Heart right ventricle (tissue), 16 donors: ENCODE results near the gene GPC5. TPM values are rescaled to one million over a fixed set of nuclear protein-coding genes. Genes with fewer than 3 reads are reported as not detected.

ENCODE experiments used
- ATAC-seq, 8 donors: fragments of 200-7000 bp; cut with Tn5 transposase; one replicate each; pipeline ENCODE4 v1.9.1; 2020; ENCODE audit warnings: mild to moderate bottlenecking in 8 of 8, moderate library complexity in 8 of 8, moderate number of reproducible peaks in 1 of 8
- DNase-seq, 2 donors: peaks; one replicate each; pipeline ENCODE4 v3.0.0-alpha.2; 2020
- H3K27ac ChIP-seq, 10 donors: fragments of 200-600 bp; sonication (generic) in 2 of 10; one replicate each; pipeline versions ENCODE4 v1.5.0 to v1.8.0; 2020 to 2022; ENCODE audit warnings: mild to moderate bottlenecking in 3 of 10
- H3K27me3 ChIP-seq, 7 donors: fragments of 200-600 bp; one replicate each; pipeline ENCODE4 v1.8.0; 2021 to 2022; ENCODE audit warnings: mild to moderate bottlenecking in 2 of 7
- H3K36me3 ChIP-seq, 9 donors: fragments of 200-600 bp; sonication (generic) in 1 of 9; one replicate each; pipeline versions ENCODE4 v1.5.0 to v1.8.0; 2020 to 2022; ENCODE audit warnings: mild to moderate bottlenecking in 2 of 9
- H3K4me1 ChIP-seq, 9 donors: fragments of 200-600 bp; sonication (generic) in 1 of 9; one replicate each; pipeline versions ENCODE4 v1.5.0 to v1.8.0; 2020 to 2022; ENCODE audit warnings: mild to moderate bottlenecking in 4 of 9
- H3K4me3 ChIP-seq, 10 donors: fragments of 200-600 bp; sonication (generic) in 2 of 10; one replicate each; pipeline versions ENCODE4 v1.5.0 to v1.8.0; 2020 to 2022; ENCODE audit warnings: mild to moderate bottlenecking in 7 of 10, moderate library complexity in 2 of 10
- H3K9me3 ChIP-seq, 11 donors: fragments of 200-600 bp in 10 of 11; sonication (generic) in 2 of 11; one replicate each; pipeline versions ENCODE4 v1.5.0 to v1.8.0; 2013 to 2022; ENCODE audit warnings: mild to moderate bottlenecking in 2 of 11, control low read depth in 1 of 11, moderate library complexity in 1 of 11
- WGBS, 2 donors: extraction: QIAGEN DNeasy Blood & Tissue Kit; methylation state at CpG; one replicate each; pipeline ENCODE4 v1.1.7; 2013; ENCODE audit warnings: inconsistent platforms in 1 of 2; 5-methylcytosine and 5-hydroxymethylcytosine counted together
- intact Hi-C, 10 donors: fragments of 100-400 bp; cut with DNase I; formaldehyde crosslinking; loops; one replicate each; pipeline versions ENCODE4 v1.11.1 to v1.14.2; 2022
- polyA plus RNA-seq, 2 donors: library from polyadenylated mRNA; stranded (reverse); fragments of 200-250 nt; gene quantifications; one replicate each; pipeline ENCODE4 v1.2.3, GENCODE V29; 2013
- total RNA-seq, 10 donors: library from RNA; stranded (reverse); fragmentation: NEBNext Ultra II Directional in 3 of 10; extraction: Animal tissue kit (Norgen Biotek cat#: 25700) in 3 of 10; gene quantifications; one replicate each; pipeline versions ENCODE4 v1.2.1 to v1.2.4, GENCODE V29; 2021 to 2023
- TF ChIP-seq, protein P1 (sequence below), 9 donors: fragments of 200-600 bp; sonication (generic) in 2 of 9; IDR thresholded peaks; one replicate each; pipeline versions ENCODE4 v1.5.0 to v1.8.0; 2021 to 2022; ENCODE audit warnings: antibody characterized with exemption in 9 of 9, mild to moderate bottlenecking in 5 of 9, moderate library complexity in 1 of 9
- donor health status: Arrhythmogenic right ventricular cardiomyopathy.
- donor health status: ischemic (EF 13 %, LVEDD 7.1; RV severe dilation, severe dysfunction).
- donor health status: healthy with polysubstance abuse.
- donor health status: DM: no; HTN: yes; CAD: no.
- donor health status: DM: no; HTN: no; CAD: no.
- donor health status: ischemic (EF 25% LVEDD 6.9; RV normal size, moderate dysfunction).
- donor health status: ischemic (EF 25% LVEDD 5.7; RV mildly dilated, moderate dysfunction).
- donor health status: healthy.
- donor health status: DM: yes; HTN: yes; CAD: no.
- donor health status: Ischemic cardiomyopathy.
- donor health status: ischemic (EF 35%, LVEDD 5.7; RV mildly dilated, moderate dysfunction).
- donor health status: nonischemic (EF 11% LVEDD 7.7; RV severe dilation, severe dysfunction).
- donor health status: DM: yes; HTN: yes; CAD: no.
- donor health status: PGD.
- donor health status: ischemic (EF 29% LVEDD 5.4; RV normal size, mild dysfunction).
- donor health status: nonischemic (EF 23%, LVEDD 6.1; RV moderate dilation, normal function).

The GPC5 gene
- total and polyA plus RNA-seq, 12 donors = 0.01 to 3.5 (median 0.70) TPM; not detected in 1

GRCh38 chr13:92122186-92122853 lies 723.9 kb downstream of the GPC5 start:
- intact Hi-C loops = no loop called here
- ATAC-seq (no peak), DNase-seq (no peak)
- Histone ChIP-seq H3K9me3 (peaks cover 0 to 4% (median 0%) of the 10 kb centered on the region in 11 donors), H3K27ac (no peak overlapping the region), H3K27me3 (no peaks in the 10 kb centered on the region), H3K4me3 (no peak overlapping the region), H3K36me3 (no peaks in the 10 kb centered on the region), H3K4me1 (no peaks in the 10 kb centered on the region)
- WGBS, 2 donors = 65% methylated on average over 9 of the region's 9 CpGs
- TF ChIP-seq, protein P1, sequence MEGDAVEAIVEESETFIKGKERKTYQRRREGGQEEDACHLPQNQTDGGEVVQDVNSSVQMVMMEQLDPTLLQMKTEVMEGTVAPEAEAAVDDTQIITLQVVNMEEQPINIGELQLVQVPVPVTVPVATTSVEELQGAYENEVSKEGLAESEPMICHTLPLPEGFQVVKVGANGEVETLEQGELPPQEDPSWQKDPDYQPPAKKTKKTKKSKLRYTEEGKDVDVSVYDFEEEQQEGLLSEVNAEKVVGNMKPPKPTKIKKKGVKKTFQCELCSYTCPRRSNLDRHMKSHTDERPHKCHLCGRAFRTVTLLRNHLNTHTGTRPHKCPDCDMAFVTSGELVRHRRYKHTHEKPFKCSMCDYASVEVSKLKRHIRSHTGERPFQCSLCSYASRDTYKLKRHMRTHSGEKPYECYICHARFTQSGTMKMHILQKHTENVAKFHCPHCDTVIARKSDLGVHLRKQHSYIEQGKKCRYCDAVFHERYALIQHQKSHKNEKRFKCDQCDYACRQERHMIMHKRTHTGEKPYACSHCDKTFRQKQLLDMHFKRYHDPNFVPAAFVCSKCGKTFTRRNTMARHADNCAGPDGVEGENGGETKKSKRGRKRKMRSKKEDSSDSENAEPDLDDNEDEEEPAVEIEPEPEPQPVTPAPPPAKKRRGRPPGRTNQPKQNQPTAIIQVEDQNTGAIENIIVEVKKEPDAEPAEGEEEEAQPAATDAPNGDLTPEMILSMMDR (IDR thresholded peaks at IDR 0.05) = no peak

GRCh38 chr13:92126399-92126798 lies 728.0 kb downstream of the GPC5 start:
- Histone ChIP-seq H3K36me3 (no peaks in the 10 kb centered on the region), H3K4me1 (no peaks in the 10 kb centered on the region), H3K4me3 (no peak overlapping the region), H3K9me3 (no peaks in the 10 kb centered on the region), H3K27ac (no peak overlapping the region), H3K27me3 (no peaks in the 10 kb centered on the region)
- ATAC-seq (no peak), DNase-seq (no peak)
- TF ChIP-seq, protein P1 (IDR thresholded peaks at IDR 0.05) = no peak
- intact Hi-C loops = no loop called here
- WGBS, 2 donors = 85 to 87% methylated on average over 2 of the region's 2 CpGs

DNA sequence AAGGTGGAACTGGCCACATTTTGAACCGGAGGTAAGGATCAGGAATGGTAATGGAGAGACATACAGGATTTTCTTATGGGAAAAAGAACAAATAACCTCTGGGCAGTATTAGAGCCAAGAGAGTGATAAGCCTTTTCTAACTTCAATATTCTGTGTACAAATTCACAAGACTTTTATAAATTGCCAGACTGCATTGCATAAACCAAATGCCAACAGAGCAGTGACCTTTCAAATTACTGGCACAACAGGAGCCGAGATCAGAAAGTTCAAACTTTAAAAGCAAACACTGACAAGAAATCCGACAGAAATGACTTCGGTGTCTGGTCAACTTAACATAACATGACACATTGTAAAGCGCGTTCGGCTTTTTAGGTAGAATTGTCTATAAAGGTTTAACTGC lies 737.1 kb downstream of the GPC5 start:
- Histone ChIP-seq H3K9me3 (no peaks in the 10 kb centered on the region), H3K27me3 (no peaks in the 10 kb centered on the region), H3K27ac (no peak overlapping the region), H3K36me3 (no peaks in the 10 kb centered on the region), H3K4me3 (no peak overlapping the region), H3K4me1 (no peaks in the 10 kb centered on the region)
- DNase-seq = no peak
- TF ChIP-seq, protein P1 (IDR thresholded peaks at IDR 0.05) = no peak
- WGBS, 2 donors = 79 to 90% methylated on average over 7 of the region's 7 CpGs
- no peak for ATAC-seq
- intact Hi-C loops = no loop called here

- Histone ChIP-seq H3K9me3 (no peaks in the 10 kb centered on the region), H3K36me3 (no peaks in the 10 kb centered on the region), H3K4me1 (no peaks in the 10 kb centered on the region), H3K27ac (no peak overlapping the region), H3K4me3 (no peak overlapping the region), H3K27me3 (no peaks in the 10 kb centered on the region)
- TF ChIP-seq, protein P1 (IDR thresholded peaks at IDR 0.05) = no peak
- ATAC-seq (no peak), DNase-seq (no peak)
- intact Hi-C loops = no loop called here
- 35 to 42% methylated on average over 6 of the region's 6 CpGs for WGBS, 2 donors
Observed at GRCh38 chr13:92136449-92137155, 738.2 kb downstream of the GPC5 start.
